HG03280 (cell line): ENCODE measurements around the gene EPHB1.
"Not testable (repeated sequence)": the region's sequence is repeated elsewhere in the genome, so short reads cannot be mapped to it uniquely, and the experiment has no call there.

Experiments used
- ATAC-seq: cut with Tn5 transposase; IDR thresholded peaks from one replicate; pipeline ENCODE4 v1.9.1; 2021; ENCODE audit warnings: mild to moderate bottlenecking, moderate library complexity; ENCODE audit not compliant: unreplicated experiment

EPHB1 gene

DNA sequence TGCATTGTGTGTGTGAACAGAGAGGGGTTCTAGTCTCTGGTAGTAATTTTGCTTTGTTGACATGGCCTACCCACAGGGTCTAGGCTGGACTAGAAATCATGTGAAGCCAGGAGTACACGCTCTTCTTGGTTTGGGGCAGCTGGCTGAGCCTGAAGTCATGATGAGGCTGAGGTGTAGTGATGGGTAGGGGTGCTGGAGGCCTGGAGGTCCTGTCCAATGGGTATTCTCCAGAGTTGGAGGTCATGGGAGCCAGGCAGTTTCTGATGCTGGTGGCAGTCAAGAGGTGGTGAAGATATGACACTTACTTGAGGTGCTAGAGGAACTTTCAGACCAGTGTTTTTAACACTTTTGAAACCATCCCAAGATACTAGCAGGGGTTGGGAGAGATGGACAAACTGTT is 18.5 kb upstream of the EPHB1 start:
- no peak for ATAC-seq

DNA sequence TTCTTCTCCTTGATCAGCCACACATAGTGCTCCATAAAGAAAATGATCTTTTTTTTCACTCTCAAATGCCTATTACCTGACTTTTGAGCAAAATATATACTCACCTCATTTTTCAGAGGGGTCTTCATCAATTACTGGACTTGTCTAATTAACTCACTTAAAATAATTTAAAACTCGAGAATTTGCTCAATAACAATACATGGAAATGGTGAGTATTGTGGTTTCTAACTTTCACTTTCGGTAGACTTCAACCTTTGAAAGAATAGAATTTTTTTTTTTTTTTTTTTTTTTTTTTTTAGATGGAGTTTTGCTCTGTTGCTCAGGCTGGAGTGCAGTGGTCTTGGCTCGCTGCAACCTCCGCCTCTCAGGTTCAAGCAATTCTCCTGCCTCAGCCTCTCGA is 17.7 kb upstream of the EPHB1 start:
- no peak for ATAC-seq

DNA sequence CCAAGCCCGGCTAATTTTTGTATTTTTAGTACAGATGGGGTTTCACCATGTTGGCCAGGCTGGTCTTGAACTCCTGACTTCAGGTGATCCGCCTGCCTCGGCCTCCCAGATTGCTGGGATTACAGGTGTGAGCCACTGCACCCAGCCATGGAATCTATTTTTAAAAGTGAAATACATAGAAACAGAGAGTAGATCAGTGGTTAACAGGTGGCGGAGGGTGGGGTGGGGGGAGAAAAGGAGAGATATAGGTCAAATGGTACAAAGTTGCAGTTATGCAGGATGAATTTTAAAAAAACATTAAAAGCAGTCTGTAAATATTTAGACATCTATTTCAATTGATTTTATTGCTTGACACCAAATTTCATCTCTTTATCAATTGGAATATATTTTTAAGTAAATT is 6.8 kb upstream of the EPHB1 start:
- not testable (repeated sequence) for ATAC-seq

DNA sequence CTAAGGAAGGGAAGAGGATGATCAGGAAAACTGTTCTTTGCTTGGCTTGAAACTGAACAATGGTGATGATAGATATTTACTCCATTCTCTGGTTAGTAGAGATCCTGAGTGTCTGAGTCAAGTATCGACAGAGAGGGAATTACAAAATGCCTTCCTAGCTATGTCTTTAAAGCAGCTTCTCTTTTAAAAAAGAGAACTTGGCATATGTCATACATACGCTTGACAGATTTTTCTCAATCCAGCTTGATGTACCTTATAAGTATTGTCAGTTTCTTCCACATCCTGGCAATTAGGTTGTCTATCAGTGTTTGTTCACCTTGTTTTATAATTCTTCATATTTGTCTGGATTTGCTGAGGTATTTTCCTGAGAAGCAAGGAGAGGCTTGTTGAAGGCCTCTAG is 5.0 kb upstream of the EPHB1 start:
- no peak for ATAC-seq

DNA sequence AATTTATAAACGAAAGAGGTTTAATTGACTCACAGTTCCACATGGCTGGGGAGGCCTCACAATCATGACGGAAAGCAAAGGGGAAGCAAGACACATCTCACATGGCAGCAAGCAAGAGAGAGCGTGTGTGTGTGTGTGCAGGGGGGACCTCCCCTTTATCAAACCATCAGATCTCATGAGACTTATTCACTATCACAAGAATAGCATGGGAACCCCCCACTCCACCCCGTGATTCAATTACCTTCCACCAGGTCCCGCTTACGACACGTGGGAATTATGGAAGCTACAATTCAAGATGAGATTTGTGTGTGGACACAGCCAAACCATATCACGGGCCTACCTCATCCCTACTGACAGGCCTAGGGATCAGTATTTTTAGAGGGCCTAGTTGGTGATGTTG is 3.1 kb upstream of the EPHB1 start:
- ATAC-seq: no peak

DNA sequence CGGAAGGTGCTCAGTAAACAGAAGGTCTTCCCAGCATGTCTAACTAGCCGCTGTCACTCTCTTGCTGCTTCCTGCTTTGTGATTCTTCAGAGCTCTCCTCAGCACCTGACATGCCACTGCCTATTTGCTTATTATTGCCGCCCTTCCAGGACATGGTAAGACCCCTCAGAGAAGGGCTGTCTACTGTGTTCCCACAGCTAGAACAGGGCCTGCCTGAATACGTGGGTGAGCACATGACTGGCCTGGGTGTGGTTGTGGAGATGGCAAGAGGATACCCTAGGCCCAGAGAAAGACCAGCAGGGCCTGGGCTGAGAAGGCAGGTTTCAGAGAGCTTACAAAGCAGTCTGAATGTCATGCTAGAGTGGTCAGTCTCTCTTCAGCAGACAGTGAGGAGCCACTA is 2.4 kb upstream of the EPHB1 start:
- ATAC-seq: no peak

DNA sequence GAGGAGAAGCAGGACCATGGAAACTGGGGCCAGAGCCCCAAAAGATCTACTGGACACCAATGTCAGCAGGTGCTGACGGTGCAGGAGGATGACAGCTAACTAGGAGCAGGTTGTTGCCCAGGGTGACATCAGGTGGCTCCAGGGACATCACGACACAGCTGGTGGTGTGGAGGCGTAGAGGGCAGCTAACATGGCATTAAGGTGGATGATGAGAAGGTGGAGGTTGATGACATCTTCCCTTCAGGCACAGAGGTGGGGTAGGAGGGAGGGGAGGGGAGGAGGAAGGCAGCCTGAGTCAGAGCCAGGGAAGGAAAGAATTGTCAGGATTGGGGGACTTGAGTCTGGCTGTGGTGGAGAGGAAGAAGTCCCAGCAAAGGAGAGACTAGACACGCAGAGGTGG is 1.5 kb upstream of the EPHB1 start:
- no peak for ATAC-seq

DNA sequence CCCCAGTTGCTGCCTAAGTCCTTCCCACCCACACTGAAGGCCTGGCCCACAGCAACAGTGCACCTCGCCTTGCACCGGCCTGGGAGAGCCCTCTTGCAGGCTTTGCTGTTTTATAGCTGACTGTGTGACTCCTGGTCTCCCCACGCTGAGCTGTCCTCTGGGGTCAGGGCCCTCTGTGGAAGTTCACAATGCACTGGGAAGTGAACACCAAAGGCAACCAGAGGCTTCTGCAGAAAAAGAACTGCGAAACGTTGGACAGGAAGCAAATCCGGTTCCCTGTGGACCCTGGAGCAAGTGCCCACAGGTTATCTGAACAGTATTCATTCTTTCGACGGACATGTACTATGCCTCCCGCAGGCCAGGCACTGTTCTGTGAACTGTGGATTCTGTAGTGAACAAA is 737 bp upstream of the EPHB1 start:
- ATAC-seq: no peak

DNA sequence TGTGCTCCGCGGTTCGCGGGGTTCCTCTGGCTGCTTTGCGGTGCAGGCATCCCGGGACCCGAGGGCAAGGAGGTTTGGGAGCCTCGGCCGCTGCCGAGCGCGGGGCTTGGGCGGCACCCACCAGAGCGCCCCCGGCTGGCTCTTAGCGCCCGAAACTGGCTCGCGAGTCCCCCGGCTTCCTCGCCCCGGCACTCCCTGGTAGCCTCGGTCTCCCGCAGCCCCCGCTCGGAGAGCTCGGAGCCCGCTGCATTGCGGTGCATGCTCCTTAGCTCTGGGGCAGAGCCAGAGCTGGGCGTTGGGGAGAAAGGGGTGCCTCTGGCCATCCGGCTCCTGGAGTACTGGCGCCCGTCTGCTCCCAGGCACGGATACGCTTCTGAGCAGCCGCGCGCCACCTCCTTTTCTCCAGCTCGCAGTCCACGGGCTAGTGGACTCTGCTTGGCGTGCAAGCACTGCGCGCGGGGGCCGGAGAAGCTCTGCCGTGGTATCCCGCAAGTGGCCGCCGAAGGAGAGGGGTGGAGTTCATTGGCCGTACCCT is 753 bp downstream of the EPHB1 start:
- no peak for ATAC-seq

DNA sequence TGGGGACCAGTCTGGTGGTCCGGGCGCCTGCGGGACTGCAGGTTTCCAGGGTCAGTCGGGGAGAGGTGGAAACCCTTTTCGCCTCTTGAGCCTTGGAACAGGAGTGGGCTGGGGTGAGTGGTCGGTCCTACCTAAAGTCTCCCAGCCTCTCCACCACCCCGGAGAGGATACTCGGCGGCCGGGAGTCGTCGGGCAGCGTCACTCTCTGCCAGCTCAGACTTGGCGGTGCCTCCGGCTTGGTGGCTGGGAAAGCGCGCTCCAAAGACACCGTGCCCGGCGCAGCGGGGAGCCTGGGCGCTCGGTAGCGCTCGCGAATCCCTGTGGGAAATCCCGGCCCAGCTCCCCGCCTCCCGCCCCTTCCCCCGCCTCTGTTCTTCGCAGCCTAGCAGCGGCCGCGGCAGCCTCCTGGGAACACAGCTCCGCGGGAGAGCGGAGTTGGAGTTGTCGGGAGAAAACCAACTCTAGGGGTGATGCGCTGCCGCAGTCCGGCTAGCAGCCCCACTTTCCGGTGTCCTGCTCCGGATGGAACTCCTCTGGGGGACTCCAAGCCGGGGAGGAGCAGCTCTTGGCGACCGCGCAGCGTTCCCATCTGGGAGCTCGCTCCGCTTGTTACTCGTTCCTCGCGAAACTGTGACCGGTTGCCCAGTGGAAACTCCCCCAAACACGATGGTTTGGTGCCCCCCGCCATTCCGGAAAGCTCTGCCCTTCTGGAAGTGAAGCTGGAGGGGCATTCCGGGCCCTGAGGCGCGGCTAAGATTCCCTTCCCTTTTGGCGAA is 1.4 kb downstream of the EPHB1 start:
- ATAC-seq: no peak

DNA sequence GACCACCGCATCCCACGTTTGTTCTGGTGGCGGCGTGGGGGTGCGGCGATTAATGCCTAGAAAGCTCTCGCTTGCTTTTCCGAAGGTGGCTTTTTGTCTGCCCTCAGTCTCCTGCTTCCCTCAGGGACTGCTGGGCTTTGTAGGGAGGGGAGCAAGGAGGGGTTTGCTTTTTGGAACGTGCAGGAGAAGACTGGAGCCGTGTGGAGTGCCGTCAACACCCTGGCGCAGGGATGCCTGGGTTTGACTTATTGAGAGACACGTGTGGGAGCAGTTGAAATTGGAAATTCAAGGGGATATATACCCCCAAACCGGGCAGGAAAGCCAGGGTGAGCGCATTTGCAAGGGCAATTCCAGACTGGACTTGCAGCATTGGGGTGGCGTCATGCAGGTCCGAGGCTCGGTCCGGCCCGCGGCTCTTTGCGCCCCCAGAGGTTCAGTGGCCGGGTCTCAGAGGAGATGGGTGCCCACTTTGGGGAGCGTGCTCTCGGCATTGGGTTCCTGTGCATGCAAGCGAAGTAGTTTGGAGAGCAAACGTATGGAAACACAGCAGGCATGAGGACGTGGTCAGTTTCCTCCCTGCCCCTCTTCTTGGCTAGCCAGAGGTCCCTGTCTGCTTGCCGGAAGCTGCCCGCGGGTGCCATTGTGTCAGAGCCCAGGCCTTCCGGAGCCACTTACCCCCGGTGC is 2.1 kb downstream of the EPHB1 start:
- ATAC-seq: no peak

DNA sequence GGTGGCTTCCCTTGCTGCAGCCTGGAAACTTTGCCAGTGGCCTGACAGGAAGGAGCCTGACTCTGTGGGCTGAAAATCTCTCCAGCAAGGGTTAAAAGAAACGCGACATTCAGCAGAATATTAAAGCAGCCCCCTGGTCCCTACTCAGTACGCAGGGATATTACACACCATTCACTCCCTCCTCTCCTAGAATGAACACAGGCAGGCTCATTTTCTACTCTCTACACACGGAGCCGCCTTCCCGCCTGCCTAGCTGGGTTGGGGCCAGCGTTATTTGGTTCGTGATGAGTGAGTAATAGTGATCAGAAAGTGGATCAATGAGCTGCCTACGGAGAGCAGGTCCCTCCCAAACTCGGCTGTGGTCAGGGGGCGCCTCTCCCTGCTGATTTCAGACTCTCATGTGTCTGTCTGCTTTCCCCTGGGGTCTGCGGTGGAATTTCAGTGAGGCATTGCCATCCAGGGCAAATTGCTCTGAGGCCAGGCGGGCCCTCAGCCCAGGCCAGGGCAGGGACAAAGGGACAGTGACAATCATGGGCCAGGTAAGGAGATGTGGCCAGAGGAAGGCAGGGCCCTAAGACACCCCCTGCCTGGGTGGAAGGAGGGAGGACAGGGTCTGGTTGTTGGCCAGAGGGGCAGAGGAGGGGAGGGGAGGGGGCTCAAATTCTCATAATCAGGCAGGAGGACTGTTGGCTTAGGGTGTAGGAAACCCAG is 2.8 kb downstream of the EPHB1 start:
- ATAC-seq: no peak

DNA sequence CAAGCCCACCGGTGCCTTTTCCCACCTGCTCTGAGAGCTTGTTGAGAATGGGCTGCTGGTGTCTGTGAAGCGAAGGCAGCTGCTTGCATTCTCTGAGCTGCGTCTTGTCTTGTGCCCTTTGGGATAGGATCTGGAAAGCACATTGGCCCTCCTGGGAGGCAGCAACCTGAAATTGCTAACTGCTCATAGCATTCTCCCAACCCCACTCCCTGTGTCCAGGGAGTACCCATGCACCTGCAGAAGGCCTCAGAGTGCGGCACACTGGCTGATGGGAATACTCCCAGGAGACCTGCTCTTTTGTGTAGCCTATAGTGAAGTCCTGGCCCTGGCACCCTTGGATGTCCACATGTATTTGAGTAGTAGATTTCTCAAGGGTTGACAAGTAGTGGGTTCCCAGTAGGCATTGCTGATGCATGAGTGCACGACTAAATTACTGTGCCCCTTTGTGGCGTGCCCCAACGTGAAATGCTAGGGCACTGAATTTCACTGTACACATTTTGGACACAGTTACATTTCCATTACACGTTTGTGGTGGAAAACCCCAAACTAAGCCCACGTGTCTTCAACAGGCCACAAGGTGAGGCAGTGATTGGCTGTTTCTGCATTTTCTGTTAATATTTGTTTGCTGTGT is 3.7 kb downstream of the EPHB1 start:
- ATAC-seq: no peak

DNA sequence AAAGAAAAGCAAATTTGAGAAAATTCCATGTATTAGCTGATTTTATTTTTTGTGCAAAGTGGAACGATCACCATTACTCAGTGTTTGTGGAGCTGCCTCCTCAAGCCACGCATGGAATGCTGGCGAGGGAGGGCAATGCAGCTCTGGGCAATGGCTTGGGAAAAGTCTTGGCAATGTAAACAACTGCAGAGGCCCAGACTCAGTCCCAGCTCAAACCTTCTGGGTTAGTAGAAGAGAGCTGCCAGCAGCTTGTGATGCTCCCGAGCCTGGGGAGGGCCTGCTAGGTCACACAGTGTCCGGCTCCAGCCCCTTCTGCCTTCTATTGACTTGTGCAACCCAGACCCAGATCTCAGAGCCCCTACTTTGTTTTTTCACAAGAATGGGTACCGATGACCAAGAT is 4.3 kb downstream of the EPHB1 start:
- no peak for ATAC-seq

DNA sequence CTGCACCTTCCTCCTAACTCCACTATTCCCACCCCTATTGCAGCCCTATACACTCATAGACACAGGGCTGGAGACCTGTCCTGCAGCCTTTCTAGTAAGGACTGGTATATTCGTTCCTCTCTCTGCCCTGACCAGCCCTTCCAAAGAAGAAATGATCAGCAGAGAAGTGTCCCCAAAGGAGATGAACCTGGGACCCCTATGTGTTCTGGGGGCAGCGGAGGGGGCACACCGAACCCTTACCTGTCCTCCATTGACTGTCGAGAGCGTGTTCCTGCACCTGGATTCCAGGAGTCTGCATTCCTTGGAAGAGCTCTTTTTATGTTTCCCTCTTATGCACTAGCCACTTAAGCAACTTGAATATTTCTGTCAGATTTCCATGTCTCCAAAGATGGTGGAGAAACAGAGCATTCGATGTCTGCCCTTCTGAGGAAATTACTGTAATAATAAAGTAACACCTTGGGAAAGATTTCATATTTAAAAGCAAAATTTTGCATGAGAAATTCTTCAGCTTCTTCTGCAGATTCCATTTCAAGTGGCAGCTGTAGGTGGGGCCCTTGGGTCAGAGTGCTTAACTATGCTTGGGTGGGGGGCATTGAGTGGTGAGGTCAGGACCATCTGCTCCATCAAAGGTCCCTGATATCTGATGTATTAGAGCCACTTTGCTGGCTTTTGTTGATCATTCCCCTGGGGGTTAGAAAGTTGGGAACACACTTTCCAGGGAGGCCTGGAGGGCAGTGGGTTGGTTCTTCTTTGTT is 6.3 kb downstream of the EPHB1 start:
- no peak for ATAC-seq

DNA sequence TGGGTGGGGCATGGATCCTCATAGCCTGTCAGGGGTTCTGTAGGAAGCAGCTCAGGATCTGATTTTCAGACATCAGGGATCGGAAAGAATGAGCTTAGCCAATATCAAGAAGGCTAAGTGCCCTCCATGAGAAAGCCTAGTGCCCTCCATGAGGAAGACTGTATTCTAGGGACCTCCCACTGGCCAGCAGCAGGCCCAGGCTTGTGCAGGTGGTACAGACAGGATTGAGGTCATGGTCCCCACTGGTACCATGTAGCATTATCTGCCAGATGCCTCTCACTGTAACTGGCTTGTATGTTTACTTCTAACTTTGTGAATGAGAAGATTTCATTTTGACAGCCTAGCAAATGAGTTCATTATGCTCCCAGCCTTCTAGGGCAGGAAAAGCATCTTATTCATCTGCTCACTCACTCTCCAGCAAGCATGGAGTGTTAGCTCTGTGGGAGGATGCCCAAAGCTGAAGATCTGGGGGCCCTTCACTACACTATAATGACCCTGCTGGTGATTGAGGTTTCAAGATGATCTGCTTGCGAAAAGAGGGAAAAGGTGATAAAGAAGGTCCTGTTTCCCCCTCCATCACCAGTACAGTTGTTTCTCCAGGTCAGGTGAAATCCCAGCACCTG is 7.5 kb downstream of the EPHB1 start:
- no peak for ATAC-seq

DNA sequence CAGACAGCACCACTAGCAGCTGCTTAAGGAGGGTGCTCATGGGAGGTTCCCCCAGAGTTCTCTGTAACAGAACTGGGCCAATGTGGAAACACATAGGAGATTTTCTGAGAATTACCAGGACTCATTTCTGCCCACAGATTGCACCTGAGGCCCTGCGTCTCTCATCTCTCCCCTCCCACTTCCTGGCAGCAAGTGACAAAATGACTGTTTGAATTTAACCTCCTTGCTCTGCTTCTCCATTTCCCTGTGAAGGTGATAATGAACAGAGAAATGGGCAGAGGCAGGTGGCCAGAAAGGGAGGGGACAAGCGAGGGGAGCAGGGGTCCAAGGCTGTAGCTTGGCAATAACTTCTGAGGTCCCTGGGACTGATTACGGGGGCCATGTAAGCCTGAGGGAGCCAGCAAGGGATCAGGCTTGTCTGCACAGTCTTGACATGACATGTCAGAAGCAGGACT is 8.0 kb downstream of the EPHB1 start:
- ATAC-seq: peak; percentile 53

DNA sequence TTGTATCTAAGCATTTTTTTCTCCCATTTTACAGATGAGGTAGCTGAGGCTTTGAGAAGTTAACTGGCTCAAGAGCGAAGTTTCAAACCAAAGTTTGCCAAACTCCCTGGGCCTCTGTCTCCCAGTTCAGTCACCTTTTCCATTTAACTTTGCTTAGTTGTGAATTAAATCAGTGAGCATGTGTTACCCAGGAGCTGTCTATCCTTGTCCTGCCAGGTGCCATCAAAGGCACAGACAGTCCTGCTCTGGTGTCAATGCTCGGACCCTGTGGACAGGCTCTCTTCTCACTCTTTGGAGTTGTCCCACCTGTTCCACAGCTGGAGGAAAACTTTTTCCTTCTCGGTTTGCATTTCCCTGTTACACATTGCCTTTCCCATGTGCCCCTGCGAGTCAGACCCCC is 8.6 kb downstream of the EPHB1 start:
- ATAC-seq: no peak

DNA sequence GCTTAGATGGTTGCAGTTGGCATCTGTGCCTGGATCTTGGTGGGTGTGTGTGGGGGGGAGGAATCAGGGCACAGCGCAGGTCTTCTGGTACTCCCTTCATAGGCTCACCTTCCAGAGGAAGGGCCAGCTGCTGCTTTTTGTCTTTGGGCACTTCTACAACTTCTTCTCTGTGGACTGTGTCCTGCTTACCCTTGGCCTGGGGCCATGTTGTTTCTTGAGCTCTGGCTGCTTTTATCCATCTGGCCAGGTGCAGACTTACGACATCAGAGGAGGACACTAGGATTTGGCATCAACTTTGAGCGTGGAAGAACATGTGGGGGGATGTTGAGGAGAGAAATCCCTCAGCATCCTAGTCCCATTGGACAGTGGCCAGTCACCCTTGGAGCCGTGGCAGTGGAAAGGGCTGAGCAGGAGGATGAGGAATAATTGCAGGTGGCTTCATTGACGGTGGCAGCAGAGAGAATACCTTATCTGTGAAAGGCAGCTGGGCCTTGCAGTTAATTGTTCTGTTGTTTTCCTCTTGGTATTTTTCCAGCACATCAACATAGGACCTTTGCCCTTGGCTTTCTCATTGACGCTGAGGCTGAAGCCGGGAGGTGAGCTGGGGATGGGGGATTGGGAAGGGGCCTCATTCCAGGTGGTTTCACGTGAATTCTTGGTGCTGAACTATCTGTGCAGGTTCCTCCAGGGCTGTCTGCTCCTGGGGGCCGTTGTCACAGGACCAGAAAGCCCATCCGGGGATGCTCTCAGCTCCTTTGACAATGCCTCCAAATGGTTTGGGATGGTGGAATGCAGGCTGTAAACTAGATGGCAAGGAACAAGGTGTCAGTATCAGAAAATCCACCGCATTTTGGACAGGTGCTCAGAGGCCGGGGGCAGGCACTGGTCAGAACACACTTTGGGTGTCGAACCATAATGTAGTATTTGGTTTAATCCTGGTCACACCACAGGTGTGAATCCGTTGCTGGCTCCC is 9.7 kb downstream of the EPHB1 start:
- ATAC-seq: no peak
